GOT3 (cell line): ENCODE data around the gene FUZ.

Experiments
- DNase-seq: peaks from one replicate; lab custom pipeline; 2025; ENCODE audit warnings: mixed read lengths; lab: John Stamatoyannopoulos, UW

FUZ gene

GRCh38 chr19:49779731-49780555 lies 33.1 kb downstream of the FUZ start:
- DNase-seq: no peak

GRCh38 chr19:49776371-49776764 lies 36.7 kb downstream of the FUZ start:
- DNase-seq: no peak

DNA sequence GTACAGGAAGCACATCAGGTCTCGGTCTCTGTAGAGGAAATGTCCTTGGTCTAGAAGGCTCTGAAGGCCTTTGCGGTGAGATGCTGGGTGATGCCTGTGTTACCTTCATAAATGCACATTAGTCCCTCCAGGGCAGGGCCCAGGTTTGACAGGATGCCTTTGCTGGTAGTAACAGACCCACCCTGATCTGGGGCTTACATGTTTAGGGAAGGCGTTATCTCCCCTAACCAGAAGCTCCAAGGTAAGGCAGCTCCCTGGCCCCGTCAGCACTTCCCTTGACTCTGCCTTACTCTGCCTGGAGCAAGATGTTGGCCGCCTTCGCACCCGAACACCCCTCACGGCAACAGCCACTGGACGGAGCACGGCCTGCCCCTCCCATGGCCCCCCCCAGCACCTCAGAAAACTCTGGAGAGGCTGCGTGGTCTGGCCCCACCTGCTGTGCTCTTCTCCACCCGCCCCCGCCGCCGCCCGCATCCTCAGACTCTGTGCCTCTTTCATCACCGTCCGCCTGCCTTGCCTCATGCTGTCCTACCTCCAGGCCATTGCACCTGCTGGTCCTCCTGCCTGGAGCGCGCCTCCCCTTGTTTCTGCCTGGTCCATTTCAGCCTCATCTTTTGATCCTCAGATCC lies 37.2 kb downstream of the FUZ start:
- no peak for DNase-seq

DNA sequence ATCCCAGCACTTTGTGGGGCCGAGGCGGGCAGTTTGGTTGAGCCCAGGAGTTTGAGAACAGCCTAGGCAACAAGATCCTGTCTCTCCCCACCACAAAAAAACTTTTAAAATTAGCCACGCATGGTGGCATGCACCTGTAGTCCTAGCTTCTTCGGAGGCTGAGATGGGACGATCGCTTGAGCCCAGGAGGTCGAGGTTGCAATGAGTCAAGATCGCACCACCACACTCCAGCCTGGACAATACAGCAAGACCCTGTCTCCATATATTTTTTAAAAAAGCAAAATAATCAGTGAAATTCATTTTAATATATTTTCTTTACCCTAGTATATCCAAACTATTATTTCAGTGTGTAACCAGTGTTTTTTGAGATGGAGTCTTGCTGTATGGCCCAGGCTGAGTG lies 38.1 kb downstream of the FUZ start:
- DNase-seq: no peak

DNA sequence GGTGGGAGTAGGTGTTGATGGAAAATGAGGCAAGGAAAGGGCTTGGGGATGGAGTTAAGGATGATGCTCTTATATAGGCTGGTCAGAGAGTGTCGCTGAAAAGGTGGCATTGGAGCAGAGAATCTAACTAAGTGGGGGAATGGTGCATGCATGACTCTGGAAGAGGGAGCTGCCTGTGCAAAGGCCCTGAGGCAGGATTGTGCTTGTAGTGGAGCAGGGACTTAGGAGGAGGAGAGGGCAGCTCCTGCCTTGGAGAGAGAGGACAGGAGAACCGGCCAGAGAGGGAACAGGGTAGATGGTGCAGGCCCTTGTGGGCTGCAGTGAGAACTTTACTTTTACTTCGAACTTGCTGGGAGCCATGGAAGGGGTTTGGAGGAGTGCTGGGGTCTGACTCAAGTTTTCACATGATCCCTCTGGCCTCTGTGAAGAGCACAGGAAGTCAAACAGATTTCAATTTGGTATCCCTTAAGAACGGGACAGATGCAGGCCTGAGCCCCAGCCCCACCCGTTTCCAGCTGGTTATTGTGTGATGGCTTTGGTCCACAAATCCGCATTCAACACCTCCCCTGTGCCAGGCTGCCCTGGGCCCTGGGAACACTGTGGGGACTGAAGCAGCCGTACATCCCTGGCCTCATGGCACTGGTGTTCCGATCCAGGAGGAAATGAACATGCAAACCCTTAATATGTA lies 39.3 kb downstream of the FUZ start:
- no peak for DNase-seq

- no peak for DNase-seq
These were observed 40.2 kb downstream of the FUZ start for GRCh38 chr19:49772850-49773432.

DNA sequence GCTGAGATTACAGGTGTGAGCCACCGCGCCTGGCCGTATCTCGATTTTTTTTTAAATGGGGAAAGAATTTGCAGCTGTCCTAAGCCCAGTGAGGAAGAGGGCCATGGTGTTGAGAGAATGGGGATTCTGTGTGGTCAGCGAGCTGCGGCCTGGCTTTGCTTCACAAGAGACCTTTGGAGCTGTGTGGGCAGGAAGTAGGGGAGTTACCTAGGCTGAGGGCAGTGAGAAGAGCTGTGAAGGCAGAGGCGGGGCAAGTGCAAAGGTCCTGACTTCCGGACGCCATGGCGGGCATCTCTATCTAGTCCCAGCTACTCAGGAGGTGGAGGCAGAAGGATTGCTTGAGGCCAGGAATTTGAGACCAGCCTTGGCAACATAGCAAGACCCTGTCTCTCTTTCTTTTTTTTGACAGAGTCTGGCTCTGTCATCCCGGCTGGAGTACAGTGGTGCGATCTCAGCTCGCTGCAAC lies 41.4 kb downstream of the FUZ start:
- no peak for DNase-seq

DNA sequence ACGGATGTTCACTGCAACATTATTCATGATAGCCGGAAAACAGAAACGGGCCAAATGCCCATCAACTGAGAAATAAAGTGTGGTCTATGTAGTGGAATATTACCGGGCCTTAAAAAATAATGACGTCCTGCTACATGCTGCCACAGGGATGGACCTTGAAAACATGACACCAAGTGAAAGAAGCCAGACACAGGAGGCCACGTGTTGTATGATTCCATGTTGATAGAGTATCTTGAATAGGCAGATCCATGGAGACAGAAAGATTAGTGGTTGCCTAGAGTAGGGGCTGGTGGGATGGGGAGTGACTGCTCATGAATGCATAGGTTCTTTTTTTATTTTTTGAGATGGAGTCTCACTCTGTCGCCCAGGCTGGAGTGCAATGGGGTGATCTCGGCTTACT lies 42.6 kb downstream of the FUZ start:
- DNase-seq: no peak

GRCh38 chr19:49767967-49768581 lies 45.0 kb downstream of the FUZ start:
- DNase-seq: no peak

- no peak for DNase-seq
These were observed 45.7 kb downstream of the FUZ start for GRCh38 chr19:49767381-49767780.

DNA sequence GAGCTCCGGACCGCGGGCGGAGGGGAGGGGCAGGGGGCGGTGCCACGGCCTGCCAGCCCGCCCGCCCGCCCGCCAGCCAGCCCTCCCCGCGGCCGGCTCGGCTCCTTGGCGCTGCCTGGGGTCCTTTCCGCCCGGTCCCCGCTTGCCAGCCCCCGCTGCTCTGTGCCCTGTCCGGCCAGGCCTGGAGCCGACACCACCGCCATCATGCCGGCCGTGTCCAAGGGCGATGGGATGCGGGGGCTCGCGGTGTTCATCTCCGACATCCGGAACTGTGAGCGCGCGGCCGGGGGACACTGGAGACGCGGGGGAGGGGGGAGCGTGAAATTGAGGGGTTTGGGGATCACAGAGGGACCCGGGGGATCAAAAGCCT lies 46.2 kb downstream of the FUZ start, which contains the start of gene AP2A1:
AP2A1 (plus strand) TSS at position 72 of the 370 bp plus-strand sequence; CDS start at position 205, 133 bp downstream.
- DNase-seq: no peak

DNA sequence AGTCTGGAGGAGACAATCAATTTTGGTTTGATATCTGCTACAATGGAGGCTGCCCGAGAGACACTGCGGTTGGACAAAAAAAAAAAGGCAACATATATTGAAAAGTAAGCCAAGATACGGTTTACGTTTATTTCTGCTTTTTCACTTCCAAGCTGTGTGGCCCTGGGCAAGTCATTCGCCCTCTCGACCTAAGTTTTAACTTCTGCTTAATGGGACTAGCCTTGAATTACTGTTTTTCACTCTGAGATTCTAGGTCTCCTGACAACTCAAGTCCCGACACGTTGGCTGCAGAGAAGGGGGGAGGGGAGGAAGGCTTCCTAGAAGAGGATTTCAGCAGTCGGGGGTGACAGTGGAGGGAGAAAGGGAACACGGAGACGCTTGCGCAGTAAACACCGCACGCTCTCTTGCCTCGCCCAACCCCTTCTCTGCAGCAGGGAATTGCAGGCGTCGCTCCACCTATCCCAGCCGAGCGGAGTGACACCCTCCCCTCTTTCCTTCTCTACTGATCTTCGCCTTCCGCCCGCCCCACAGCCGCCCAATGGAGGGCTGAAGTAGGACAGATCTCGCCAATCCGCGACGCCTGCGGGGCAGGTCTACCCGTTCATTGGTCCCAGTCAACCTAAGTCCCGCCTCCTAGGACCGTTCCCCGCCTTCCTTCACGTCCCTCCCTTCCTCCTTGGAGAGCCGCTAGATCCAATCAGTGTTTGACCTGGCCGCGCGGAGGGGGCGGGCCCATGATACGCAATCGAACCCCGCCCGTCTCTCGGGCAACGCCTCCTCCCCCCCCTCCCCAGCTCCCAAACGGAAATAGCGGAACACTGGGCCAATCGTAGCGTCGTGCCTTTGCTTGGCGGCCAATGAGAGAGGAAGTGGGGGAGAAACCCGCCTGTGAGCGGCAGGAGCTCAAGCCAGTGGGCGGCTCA lies 46.8 kb downstream of the FUZ start:
- peak; percentile 96 for DNase-seq

GRCh38 chr19:49764341-49764740 lies 48.8 kb downstream of the FUZ start:
- DNase-seq: no peak

GRCh38 chr19:49763230-49763629 lies 49.9 kb downstream of the FUZ start, which contains the start of gene TSKS:
TSKS (minus strand) TSS chr19:49763306; CDS start chr19:49763247, 59 bp downstream.
- DNase-seq: no peak

DNA sequence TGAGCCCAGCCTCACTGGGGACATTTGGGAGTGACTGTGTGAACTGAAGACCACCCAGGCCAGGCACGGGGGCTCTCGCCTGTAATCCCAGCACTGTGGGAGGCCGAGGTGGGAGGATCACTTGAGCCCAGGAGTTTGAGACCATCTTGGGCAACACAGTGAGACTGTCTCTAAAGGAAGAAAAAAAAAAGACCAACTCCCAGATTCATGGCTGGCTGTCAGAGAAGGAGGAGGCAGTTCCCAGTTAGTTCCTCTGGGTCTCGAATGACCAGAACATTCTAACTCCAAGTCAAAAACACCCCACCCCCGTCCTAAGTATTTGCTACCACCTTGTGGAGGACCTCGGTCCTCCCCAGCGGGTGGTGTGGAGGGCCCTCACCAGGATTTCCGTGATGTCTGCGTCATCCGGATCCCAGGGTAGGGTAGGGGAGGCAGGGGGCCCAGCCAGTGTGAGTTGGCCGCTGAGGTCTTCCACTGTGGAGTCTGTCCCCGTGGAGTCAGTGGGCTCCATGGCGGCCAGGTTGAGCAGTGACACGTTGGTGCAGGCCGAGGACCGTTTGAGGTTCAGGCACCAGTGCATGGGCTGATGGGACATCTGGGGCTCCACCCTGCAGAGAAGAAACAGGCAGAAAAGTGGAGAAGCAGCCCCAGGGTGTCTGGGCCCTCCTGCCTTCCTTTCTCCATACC lies 51.3 kb downstream of the FUZ start:
- no peak for DNase-seq

DNA sequence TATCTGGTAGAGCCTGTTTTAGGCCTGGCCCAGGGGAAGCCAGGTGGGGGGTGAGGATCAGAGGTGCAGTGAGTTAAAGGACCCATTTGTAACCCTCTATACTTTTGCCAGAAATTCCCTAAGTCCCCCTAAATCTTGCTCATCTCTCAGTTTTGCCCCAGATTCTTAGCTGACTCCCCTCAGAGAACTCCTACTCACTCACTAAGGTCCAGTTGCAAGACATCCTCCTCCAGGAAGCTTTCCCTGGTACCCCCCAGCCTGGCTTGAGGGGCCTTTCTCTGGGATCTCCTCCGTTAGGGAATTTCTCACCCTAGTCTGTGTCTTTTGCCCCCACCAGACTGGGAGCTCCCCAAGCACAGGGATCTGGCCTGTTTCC lies 51.9 kb downstream of the FUZ start:
- DNase-seq: no peak

DNA sequence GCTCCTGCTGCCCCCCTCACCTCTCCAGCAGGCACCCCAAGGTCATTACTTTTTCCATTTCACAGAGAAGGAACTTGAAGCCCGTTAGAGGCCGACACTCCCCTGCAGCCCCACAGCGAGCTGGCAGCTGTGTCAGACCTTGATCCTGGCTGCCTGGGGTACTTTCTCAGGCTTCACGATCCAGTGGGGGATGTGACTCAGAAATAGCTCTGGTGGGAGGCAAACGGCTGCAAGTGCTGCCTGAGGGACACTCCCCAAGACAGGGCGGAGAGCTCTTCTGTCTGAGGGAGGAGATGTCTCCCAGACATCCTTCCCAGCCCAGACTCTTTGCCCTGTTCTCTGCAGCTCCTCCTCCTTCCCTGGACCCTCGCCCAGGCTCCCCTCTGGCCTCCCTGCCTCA lies 54.8 kb downstream of the FUZ start:
- DNase-seq: no peak
